ENCODE measurements around the gene MTLN. TPM values are rescaled to one million over a fixed set of nuclear protein-coding genes. Genes with fewer than 3 reads are reported as not detected.
"Not testable (repeated sequence)": the region's sequence is repeated elsewhere in the genome, so short reads cannot be mapped to it uniquely, and the experiment has no call there.

The MTLN gene
- total and polyA plus RNA-seq, 12 donors = 129 to 848 (median 177) TPM

- peak overlapping the region in 4 of 10 donors; percentile 80 to 92 (median 88) for H3K4me3 ChIP-seq
- 38 to 44% methylated on average over 3 of the region's 3 CpGs for WGBS, 2 donors
- intact Hi-C loops (cut with DNase I) = no loop called here
Measured at GRCh38 chr2:110205660-110206455, 6.5 kb downstream of the MTLN start.

DNA sequence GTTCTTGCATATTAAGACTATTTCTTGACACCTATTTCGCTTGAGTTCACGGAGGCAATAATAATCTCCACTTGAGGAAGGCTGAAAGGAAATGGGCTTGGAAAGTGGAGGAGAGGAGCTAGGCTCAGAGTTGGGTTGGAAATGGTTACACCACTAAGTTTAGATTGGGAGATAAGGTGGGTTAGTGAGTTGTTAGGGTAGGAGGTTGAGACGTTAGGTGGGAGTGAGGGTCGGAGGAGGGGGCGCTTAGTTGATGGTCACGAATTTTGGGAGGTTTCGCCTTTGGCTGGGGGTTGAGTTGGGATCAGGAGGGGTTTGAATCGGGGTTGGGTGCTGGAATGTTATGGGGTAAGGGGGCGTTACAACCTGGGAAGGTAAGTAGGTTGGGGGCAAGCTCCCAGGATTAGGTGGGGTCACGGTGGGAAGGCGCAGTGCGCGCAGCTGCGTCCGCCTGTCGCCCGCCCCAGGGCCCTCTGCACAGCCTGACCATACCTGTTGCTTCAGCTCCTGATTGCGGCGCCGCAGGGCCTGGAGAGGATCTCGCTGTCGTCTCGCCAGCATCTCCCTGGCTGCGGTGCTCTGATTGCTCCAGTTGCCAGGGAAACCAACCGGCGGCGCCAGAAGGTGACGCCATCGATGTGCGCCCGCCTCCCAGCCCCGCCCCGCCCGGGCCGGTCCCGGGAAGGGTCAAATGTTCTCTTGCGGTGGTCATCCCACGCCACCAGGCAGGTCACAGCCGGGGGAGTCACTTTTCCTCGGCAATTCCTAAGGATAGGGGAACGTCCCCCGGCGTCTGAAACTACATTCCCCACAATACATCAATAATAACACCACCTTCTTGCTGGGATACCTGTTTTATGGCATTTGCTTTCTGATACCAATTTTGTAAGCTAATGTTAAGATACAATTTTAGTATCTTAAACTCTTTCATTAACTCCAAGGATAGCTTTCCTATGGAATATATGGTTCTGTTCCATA lies 7.7 kb downstream of the MTLN start, which contains the start of gene NPHP1:
TSS of gene NPHP1 (minus strand) at position 606 of the 978 bp plus-strand sequence. CDS start at position 561, 45 bp downstream.
- peak; percentile 90 to 98 (median 94) for ATAC-seq
- Histone ChIP-seq H3K27me3 (no peaks in the 10 kb centered on the region), H3K27ac (peak within 1 kb of the TSS; percentile 36 to 85 (median 72)), H3K9me3 (no peaks in the 10 kb centered on the region), H3K4me1 (peaks cover 0 to 26% (median 14%) of the 10 kb centered on the region in 9 donors), H3K36me3 (peaks cover 0 to 21% (median 1%) of the 10 kb centered on the region in 9 donors), H3K4me3 (peak within 1 kb of the TSS; percentile 72 to 92 (median 78))
- intact Hi-C loops (cut with DNase I) = no loop called here
- DNase-seq = peak; percentile 87 to 90
- WGBS, 2 donors = 1 to 2% methylated on average over 43 of the region's 43 CpGs
- TF ChIP-seq CTCF (IDR thresholded peaks at IDR 0.05) = no peak

More at GRCh38 chr2:110205660-110206455, 6.5 kb downstream of the MTLN start:
- Histone ChIP-seq H3K27me3 (no peaks in the 10 kb centered on the region), H3K9me3 (no peaks in the 10 kb centered on the region), H3K27ac (peak overlapping the region in 9 of 10 donors; percentile 50 to 85 (median 74)), H3K4me1 (peaks cover 0 to 35% (median 16%) of the 10 kb centered on the region in 9 donors), H3K36me3 (peaks cover 0 to 24% (median 10%) of the 10 kb centered on the region in 9 donors)
- ATAC-seq (peak in 7 of 8 donors; percentile 39 to 81 (median 76)), DNase-seq (peak in 1 of 2 donors; percentile 33)
- TF ChIP-seq CTCF (IDR thresholded peaks at IDR 0.05) = no peak

GRCh38 chr2:110198016-110198415 lies 14.3 kb downstream of the MTLN start:
- no peak for DNase-seq
- intact Hi-C loops (cut with DNase I) = no loop called here
- no peak for ATAC-seq
- no peak for TF ChIP-seq CTCF (IDR thresholded peaks at IDR 0.05)
- peaks cover 0 to 20% (median 0%) of the 10 kb centered on the region in 9 donors for H3K36me3 ChIP-seq
- no peaks in the 10 kb centered on the region for H3K4me1 ChIP-seq
- H3K4me3 ChIP-seq = no peak overlapping the region
- H3K27me3 ChIP-seq = no peaks in the 10 kb centered on the region
- H3K27ac ChIP-seq = no peak overlapping the region
- no peaks in the 10 kb centered on the region for H3K9me3 ChIP-seq
- 69 to 77% methylated on average over 3 of the region's 3 CpGs for whole genome bisulfite sequencing, 2 donors

- no peak for ATAC-seq
- Histone ChIP-seq H3K4me3 (no peak overlapping the region), H3K9me3 (no peaks in the 10 kb centered on the region), H3K27ac (no peak overlapping the region), H3K36me3 (peaks cover 0 to 20% (median 0%) of the 10 kb centered on the region in 9 donors), H3K27me3 (no peaks in the 10 kb centered on the region), H3K4me1 (no peaks in the 10 kb centered on the region)
- 74 to 76% methylated on average over 4 of the region's 4 CpGs for whole genome bisulfite sequencing, 2 donors
- no peak for DNase-seq
- intact Hi-C loops (cut with DNase I) = no loop called here
- no peak for TF ChIP-seq CTCF (IDR thresholded peaks at IDR 0.05)
Measured at GRCh38 chr2:110197452-110197851, 14.9 kb downstream of the MTLN start.

DNA sequence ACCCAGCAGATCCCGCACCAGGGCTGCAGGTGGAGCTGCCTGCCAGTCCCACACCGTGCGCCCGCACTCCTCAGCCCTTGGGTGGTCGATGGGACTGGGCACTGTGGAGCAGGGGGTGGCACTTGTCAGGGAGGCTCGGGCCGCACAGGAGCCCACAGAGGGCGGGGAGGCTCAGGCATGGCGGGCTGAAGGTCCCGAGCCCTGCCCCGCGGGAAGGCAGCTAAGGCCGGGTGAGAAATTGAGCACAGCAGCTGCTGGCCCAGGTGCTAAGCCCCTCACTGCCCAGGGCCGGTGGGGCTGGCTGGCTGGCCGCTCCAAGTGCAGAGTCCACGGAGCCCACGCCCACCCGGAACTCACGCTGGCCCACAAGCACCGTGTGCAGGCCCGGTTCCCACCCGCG lies 22.2 kb downstream of the MTLN start:
- H3K27me3 ChIP-seq; H3K4me1 ChIP-seq; ATAC-seq; DNase-seq; H3K27ac ChIP-seq; intact Hi-C loops (cut with DNase I); H3K4me3 ChIP-seq: not testable (repeated sequence)
- H3K36me3 ChIP-seq = peaks cover 0 to 15% (median 0%) of the 10 kb centered on the region in 9 donors
- peaks cover 0 to 14% (median 0%) of the 10 kb centered on the region in 11 donors for H3K9me3 ChIP-seq
- WGBS, 2 donors = 96 to 97% methylated on average over 21 to 23 of the region's 23 CpGs
